ENCODE measurements around the gene NAGA.

DNA sequence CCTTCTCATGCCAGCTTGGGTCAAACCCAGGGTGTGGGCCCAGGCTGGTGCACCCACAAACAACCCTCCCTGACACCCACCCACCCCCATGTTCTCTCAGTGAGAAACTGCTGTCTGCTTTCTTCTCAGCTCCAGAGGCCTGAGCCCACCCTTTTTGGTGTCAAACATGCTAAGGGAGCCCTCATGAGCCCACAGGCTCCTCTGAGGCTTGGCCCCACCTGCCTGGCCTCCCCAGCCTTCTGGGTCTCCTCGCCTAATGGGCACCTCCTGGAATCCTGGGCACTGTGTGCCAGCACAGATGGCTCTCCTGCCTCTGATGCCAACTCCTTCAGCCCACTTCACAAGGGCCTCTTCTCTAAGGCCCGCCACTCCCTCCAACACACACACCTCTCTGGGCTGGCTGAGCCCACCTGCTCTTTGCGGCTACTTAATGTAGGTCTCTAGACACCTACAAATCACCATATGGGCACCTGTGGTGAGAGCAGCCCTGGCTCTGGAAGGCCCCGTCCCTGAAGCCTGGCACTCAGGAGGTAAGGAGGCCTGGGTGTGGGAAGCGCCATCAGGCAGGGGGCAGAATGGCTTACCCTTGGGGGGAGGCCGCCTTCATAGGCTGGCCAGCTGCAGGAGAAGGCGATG, 4.4 kb downstream of the NAGA start:
- TF ChIP-seq, protein P1, sequence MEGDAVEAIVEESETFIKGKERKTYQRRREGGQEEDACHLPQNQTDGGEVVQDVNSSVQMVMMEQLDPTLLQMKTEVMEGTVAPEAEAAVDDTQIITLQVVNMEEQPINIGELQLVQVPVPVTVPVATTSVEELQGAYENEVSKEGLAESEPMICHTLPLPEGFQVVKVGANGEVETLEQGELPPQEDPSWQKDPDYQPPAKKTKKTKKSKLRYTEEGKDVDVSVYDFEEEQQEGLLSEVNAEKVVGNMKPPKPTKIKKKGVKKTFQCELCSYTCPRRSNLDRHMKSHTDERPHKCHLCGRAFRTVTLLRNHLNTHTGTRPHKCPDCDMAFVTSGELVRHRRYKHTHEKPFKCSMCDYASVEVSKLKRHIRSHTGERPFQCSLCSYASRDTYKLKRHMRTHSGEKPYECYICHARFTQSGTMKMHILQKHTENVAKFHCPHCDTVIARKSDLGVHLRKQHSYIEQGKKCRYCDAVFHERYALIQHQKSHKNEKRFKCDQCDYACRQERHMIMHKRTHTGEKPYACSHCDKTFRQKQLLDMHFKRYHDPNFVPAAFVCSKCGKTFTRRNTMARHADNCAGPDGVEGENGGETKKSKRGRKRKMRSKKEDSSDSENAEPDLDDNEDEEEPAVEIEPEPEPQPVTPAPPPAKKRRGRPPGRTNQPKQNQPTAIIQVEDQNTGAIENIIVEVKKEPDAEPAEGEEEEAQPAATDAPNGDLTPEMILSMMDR (IDR thresholded peaks at IDR 0.05), result no peak
- TF ChIP-seq POLR2AphosphoS5 (IDR thresholded peaks at IDR 0.05), result no peak
- no peak for TF ChIP-seq POLR2A (IDR thresholded peaks at IDR 0.05)
